Mammary epithelial cell (primary cell): ENCODE results near the gene WNT11.

Experiments
- CTCF ChIP-seq, 2 donors: IDR thresholded peaks in 1 of 2; conservative IDR thresholded peaks in 1 of 2; 2 replicates each; pipeline ENCODE4 v1.5.1; 2011 to 2012; ENCODE audit warnings: inconsistent platforms in 2 of 2, low read length in 2 of 2, mild to moderate bottlenecking in 2 of 2, control low read depth in 1 of 2, low read depth in 1 of 2; ENCODE audit not compliant: insufficient read depth in 1 of 2; ENCODE audit errors: extremely low read depth in 1 of 2
- EZH2 ChIP-seq: IDR thresholded peaks from 2 replicates; pipeline ENCODE4 v1.6.1; 2012; ENCODE audit warnings: low read length, inconsistent platforms, borderline replicate concordance

GRCh38 chr11:76234416-76235232 is 28.3 kb upstream of the WNT11 start:
- TF ChIP-seq CTCF (conservative IDR thresholded peaks at IDR 0.05 in 1 of 2, IDR thresholded peaks at IDR 0.05 in 1 of 2; ENCODE audit: extremely low read depth in 1 of 2, insufficient read depth in 1 of 2, low read depth in 1 of 2, low read length in 2 of 2) (no peak), EZH2 (no peak)
